Breast epithelium (tissue), 3 donors: Measurements from ENCODE around the gene STIMATE.

Experiments
- POLR2A ChIP-seq: fragments of 450-650 bp; IDR thresholded peaks from one replicate; pipeline ENCODE4 v1.6.1; 2016; ENCODE audit warnings: antibody characterized with exemption, mild to moderate bottlenecking, moderate library complexity
- TF ChIP-seq, protein P1 (sequence below), 3 donors: fragments of 450-650 bp; IDR thresholded peaks; one replicate each; pipeline ENCODE4 v1.5.1; 2016 to 2017; ENCODE audit warnings: antibody characterized with exemption in 3 of 3, mild to moderate bottlenecking in 3 of 3, moderate library complexity in 3 of 3

DNA sequence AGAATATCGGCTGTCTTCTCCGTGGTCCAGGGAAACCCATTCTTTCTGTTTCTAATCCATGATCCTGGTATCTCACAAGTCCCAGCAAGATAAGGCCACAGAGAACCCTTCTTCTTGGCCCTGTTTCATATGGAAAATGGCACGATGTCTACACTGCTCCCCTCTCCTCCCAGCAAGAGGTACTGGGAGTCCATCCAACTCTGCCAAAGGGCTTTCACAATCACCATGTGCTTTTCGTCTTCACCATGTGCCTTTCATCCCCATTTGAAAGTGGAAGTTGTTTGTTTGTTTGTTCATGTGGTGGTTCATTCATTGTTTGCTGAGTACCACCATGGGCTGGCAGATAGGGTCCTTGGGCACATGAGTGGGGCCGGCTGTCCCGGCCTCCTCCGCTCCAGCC lies 97.3 kb downstream of the STIMATE start:
- TF ChIP-seq, protein P1, sequence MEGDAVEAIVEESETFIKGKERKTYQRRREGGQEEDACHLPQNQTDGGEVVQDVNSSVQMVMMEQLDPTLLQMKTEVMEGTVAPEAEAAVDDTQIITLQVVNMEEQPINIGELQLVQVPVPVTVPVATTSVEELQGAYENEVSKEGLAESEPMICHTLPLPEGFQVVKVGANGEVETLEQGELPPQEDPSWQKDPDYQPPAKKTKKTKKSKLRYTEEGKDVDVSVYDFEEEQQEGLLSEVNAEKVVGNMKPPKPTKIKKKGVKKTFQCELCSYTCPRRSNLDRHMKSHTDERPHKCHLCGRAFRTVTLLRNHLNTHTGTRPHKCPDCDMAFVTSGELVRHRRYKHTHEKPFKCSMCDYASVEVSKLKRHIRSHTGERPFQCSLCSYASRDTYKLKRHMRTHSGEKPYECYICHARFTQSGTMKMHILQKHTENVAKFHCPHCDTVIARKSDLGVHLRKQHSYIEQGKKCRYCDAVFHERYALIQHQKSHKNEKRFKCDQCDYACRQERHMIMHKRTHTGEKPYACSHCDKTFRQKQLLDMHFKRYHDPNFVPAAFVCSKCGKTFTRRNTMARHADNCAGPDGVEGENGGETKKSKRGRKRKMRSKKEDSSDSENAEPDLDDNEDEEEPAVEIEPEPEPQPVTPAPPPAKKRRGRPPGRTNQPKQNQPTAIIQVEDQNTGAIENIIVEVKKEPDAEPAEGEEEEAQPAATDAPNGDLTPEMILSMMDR (IDR thresholded peaks at IDR 0.05) = no peak
- TF ChIP-seq POLR2A = no peak
